HK-2 (cell line): ENCODE results near the gene HDAC5.
A peak's percentile ranks its signal among the peaks of the same experiment; 100 is the strongest.
"Not testable (repeated sequence)": the region's sequence is repeated elsewhere in the genome, so short reads cannot be mapped to it uniquely, and the experiment has no call there.

Experiments
- DNase-seq: peaks from one replicate; pipeline ENCODE4 v3.0.0-alpha.2; 2018; ENCODE audit not compliant: unreplicated experiment

The HDAC5 gene

DNA sequence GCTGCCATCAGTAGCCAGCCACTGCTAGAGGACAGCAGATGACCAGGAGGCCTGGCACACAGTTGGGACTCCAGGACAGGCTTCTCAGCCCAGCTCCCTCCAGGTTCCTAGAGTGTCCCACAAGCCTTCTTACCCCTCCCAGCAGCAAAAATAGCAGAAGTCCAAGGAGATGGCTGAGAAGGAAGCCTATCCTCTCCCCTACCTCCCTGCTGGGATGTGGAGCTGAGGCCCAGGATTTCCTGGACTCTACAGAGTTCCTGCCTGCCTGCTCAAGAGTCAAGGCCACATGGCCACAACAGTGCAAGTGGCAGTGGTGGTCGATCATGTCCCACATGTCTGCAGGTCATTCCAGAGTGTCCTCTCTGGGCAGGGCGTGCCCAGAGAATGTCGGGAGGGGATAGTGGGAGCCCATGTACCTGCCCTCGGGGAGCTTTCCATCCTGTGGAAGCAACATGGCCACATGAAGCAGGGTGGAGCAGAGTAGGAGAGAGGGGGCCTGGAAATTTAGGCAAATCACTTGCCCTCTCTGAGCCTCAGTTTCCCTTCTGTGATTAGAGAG is 10.6 kb upstream of the HDAC5 start:
- DNase-seq: no peak

DNA sequence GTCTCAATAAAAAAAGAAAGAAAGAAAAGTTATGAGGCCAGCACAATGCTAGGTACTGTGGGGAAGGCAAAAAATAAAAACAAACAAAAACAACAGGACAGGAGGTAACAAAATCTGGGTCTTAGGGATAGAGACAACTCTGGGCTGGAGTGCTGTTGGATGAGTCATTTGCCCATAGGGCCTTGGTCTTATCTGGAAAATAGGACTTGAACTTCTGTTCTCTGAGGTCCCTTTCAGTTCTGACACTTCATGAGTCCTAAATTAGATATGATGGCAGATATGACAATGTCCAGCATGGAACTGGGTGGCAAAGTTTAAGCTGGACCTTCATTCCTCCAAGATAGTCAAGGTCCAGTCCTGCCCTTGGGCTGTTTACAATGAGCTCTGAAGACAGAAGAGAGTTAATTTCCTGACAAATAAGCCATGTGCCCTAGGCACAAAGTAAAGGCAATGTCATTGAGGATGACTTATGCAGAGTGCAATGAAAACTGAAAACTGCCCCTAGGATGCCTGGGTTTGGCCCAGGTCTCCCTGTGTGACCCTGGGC is 8.9 kb upstream of the HDAC5 start:
- DNase-seq: no peak

DNA sequence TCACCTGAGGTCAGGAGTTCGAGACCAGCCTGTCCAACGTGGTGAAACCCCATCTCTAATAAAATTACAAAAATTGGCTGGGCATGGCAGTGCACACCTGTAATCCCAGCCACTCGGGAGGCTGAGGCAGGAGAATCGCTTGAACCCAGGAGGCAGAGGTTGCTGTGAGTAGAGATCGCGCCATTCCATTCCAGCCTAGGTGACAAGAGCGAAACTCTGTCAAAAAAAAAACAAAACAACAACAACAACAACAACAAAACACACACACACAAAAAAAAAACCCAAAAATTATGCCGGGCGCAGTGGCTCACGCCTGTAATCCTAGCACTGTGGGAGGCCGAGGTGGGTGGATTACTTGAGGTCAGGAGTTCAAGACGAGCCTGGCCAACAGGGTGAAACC is 7.9 kb upstream of the HDAC5 start:
- not testable (repeated sequence) for DNase-seq

DNA sequence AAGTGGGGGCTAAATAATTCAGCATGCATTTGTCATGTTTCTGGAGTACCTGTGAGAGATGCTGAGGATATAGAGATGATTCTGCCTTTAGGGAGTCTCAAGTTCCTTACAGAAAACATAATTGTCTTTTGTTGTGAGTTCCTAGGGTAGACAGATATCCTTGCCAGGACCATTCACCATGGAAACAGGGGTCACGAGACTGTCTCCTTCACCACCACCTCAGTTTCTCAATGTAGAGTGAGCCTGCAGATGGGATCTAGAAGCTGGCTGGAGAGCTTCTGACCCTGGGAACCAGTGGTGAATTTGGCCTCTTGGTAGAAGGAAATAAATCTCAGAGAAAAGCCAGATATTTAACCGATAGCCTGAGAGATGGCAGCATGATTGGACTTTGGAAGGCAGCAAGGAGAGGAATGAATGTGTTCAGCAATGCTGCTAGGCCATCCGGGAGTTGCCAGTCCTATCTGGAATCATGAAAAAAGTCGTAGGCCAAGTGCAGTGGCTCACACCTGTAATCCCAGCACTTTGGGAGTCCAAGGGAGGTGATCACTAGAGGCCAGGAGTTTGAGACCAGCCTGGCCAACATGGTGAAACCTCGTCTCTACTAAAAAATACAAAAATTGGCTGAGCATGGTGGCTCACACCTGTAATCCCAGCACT is 7.4 kb upstream of the HDAC5 start:
- no peak for DNase-seq

DNA sequence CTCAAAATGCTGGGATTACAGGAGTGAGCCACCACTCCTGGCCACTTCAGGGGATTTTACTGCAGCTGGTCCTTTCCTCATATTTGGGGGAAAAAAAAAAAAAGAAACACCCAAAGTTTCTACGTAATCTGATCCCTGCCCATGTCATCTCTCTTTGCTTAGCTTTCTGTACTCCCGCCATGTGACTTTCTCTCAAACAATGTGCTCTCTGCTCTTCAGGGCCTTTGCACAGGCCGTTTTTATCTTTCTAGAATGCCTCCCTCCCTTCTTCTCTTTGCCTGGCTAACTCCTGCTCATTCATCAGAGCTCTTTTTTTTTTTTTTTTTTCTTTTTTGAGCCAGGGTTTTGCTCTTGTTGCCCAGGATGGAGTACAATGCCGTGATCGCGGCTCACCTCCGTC is 4.9 kb upstream of the HDAC5 start:
- no peak for DNase-seq

DNA sequence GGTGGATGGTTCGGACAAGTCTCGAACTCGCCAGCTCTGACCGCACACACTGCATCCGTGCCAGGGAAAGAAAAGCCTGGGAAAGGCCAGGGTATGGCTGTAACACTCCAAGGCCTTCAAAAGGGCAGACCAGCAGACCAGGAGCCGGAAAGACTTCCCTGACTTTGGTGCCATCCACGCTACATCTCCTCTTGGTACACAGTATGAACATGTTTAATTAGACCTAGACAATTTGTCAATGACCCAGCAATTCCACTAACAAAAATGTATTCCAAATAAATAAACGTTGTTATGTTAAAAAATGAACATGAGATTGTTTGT is 637 bp upstream of the HDAC5 start:
- DNase-seq: no peak

DNA sequence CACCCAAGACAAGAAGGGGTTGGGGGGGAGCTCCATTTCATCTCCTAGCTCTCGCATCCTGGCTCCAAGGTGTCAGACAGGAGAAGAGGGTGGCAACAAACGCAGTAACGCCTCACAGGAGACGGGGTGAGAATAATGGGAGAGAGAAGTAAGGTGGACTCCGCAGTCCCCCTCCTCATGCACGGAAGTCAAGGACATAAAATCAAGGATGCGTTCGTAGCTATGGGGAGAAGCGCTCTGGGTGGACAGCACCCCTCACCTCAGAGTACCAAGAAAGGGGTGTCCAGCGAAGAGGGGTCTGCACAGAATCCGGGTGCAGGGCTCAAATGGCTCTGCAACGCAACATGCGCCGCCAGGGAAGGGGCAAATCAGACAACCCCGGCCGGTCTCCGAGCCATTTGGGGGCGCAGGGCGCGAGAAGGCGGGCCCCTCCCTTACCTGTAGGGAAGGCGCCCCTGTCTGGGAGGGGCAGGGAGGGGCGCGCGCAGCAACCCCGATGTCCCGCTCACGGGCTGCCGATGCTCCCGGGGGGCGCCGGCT is 555 bp downstream of the HDAC5 start:
- DNase-seq: no peak

DNA sequence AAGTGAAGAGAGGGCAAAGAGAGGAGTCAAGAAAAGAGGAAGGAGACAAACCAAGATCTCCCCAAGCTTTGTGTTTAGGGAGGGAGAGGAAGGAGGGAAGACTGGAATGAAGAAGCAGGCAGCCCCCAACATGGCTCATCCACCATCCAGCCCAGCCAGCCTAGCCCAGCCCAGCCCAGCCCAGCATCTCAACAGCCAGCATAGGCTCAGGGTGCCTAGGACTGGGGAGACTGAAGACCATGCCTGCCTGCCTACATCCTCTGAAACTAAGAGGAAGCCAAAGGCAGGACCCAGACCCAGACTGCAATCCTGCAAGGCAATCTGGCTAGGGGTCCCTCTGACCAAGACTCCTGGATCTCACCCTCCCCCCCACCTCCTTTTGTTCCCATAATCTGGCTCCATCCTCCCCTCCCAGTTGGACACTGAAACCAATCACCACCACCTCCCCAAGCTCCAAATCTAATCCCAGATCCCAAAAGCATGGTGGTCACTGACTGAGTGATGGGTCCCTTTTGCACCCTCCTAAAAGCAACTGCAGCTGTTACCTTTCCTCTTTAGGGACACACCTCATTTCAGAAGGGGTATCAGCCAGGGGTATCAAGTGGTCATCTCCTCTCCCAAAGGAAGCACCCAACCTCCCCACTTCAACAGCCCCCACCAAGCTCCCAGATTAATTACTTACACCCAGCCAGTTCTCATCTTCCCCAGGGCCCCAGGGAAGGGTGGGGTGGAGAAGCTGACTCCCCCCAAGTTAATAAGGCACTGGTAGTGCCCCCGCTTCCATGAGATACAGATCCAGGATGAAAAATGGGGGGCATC is 1.2 kb downstream of the HDAC5 start:
- DNase-seq: no peak

DNA sequence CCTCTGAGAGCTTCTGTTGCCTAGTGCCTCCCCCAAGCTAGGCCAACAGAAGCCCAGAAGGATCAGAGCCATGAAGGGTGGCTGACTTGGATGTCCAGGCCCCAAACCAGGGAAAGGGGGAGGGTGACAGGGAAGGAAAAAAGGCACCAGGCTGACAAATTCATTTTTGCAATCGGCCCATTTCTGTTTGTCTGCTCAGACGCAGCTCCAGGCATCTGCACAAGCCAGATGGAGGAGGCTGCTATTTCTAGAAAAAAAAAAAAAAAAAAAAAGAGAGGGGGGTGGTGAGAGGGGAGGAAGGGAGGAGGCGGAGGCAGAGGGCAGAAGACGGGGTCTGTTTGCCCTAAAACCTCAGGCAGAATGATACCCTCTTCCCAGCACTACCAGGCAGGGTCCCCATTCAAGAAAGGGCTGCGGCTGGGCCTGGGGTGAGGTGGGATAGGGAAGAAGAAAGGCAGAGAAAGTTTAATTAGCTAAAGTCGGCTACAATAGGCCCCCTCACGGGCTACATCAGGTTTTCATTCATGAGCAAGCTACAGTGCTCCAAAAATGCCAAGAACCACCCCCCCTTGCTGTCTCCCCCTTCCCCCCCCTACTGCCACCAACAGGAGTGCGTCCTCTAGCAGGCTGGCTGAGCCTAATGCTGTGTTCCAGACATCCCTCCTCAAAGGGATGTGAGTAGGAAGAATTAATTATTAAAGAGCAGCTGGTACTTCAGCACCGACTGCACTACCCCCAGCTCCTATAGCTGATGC is 2.4 kb downstream of the HDAC5 start:
- DNase-seq: no peak

DNA sequence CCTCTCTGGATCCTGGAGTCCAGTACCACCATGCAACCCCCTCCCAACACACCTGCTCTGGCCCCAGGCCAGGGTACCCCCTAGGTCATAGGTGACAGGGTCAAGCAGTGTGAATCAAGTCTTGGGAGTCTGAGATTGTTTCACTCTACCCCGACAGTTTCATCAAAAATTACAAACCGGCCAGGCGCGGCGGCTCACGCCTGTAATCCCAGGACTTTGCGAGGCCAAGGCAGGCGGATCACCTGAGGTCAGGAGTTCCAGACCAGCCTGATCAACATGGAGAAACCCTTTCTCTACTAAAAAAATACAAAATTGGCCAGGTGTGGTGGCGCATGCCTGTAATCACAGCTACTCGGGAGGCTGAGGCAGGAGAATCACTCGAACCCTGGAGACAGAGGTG is 3.2 kb downstream of the HDAC5 start:
- not testable (repeated sequence) for DNase-seq

DNA sequence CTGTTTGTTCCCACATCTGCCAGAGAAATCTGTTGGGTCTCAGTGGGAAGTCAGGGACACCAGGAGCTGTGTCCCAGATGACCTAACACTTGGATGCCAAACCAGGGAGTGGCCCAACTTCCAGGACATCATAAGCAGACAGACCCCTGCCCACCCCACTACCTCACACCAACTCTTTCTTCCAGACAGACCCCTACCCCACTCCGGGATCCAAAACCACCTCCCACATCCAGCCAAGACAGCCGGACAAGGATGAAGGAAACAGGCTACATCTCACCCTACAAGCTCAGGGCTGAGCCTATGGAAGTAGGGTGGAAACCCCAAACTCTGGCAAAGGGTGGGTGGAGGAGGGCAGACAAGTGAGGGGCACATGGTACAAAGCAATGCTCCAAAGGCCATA is 3.6 kb downstream of the HDAC5 start:
- no peak for DNase-seq

DNA sequence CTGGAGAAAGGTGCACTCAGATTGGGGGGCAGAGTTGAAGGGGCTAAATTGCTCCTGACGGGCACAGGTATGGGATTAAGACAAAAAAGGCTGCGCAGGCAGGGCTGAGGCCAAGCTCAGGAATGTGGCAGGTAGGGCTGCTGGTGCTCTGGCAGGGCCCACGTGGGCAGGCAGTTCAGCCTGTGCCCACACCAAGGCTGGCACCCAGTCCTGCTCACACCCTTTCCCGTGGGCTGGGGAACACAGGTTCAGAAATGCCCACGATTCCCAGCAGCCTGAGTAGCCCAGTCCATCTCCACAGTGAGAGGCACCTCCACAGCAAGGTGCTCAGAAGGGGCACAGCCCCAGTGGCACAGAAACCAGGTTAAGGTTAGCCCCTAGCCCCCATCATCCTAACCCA is 4.4 kb downstream of the HDAC5 start:
- no peak for DNase-seq

DNA sequence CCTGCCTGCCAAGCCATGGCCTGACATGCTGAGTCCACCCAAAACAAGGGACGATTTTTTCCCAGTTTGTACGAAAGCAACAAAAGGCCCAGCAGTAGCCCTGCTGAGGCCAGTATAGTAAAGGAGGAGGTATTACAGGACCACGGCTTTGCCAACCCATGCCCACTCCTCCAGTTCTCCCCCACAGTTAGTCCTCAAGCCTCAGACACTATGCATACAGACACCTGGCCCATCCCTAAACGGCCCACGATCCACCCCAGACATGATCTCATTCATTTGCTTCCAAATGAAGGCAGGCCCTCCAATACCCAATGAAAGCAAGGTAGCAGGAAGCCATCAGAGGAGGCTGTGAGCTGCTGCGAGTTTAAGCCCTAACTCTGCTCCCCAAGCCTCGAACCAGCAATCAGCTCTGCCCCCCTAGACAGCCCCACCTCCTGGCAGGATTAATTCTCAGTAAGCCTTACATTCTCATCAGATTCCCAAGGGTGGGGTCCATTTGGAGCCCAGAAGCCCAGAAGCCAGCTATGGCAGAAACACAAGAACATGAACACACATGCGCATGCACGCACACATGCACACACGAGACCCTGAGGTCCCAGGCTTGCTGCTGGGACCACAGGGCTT is 4.9 kb downstream of the HDAC5 start:
- DNase-seq: no peak

DNA sequence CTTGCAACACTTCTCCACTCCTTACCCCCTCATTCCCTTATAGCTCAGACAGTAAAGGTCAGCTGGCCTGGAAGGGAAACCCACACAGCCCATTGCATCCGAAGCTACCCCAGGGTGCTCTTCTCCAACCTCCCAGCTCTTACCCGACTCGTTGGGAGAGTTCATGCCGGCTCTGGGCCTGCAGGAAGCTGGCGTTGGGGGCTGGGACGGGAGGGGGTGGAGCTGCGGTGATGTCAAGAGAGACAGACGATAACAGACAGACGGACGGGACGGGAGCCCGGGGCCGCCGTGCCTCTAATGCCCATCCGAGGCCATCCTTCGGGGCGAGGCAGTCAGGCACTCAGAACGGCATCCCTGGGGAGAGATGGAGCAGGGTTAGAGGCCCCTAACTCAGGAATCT is 6.1 kb downstream of the HDAC5 start:
- DNase-seq: no peak

DNA sequence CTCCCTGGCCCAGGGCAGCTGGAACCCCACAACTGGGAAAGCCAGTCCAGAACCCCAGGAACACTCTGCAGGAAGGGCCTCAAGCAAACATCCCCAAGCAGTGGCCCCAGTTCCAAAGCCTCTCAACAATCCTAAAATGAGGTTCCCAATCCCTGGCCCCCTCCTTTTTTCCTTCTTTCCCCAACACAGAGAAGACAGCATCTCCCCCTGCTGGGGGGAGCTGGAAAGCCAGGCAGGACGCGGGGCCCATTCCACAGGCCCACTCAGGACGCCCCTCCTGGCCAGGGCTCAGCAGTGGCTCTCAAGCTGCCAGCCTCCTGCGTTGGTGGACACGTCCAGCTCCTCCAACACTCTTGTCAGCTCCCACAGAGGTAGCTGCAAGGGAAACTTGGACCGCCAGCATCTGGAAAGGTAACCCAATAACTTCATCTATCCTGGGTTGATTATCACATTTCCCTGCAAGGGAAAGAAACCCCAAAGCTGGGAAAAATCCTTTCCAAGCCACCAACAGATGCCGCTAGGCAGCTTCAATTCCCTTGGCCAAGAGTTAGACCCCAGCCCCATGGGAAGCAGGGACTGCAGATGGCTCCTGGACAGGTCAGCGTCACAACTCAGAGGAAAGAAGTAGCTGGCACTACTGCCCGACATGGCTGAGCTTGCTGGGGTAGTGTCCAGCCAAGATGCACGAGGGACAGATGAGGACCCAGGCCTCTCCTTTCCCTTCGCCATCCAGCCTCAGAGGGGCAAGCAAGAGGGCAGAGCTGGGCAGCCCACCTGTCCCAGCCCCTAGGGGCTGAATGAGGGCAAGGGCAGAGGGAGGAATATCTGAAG is 7.6 kb downstream of the HDAC5 start:
- peak; percentile 38 for DNase-seq

DNA sequence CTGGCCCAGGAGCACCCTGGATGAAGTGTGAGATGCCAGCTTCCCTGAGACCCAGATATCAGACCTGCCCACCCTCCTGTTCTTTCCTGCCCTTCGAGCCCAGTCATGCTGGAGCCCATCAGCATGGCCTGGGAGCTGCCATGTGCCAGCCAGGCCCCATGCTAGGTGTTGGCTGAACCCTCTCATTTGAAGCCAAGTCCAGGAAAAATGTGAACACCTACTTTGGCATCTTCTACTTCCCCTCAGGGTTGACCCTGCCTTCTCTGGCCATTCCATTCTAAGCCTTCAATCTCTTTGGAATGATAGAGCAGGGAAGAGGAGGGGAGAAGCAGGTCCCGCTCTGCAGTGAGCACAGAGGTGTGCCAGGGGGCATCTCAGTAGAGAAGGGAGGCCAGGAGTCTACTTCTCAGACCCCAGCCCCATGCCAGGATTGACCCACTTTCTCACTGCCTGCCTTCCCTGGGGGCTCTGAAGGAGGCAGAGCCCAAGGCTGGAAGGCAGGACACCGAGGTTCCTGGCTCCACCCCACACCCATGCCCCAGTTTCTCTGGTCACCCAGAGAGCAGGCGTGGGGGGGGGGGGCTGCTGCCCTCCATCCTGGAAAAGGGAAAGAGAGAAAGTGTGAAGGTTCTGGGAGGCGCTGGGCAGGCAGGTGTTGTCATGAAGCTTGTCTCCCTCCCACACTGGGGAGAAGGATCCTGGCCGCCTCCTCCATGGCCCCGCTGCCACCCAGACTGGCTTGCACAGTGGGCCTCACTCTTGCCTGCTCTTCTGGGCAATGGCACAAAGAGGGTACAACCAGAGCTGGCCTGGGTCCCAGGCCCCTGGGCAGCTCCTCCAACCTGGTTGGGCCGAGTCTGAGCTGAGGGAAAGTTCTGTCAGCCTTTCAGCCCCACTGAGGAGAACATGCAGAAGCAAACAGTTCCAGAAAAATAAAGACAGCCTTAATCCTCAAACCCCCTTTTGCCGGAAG is 9.3 kb downstream of the HDAC5 start:
- no peak for DNase-seq

DNA sequence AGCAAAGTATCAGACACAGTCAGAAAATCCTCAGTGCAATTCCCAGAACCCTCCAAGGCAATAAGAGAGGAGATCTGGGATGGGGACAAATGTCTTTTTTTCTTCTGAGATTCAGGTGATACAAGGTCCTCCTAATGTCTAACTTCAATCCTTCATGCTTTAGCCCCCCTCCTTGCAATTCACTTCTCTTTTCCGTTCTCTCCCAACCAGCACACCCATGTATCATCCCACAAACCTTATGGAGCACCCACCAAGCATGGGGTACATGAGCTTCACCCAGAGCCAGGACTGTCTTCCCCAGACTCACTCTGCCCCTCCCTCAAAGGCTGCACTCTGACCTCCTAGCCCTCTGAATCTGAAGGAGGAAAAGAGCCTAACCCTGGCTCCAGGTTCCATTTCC is 10.1 kb downstream of the HDAC5 start:
- DNase-seq: no peak

DNA sequence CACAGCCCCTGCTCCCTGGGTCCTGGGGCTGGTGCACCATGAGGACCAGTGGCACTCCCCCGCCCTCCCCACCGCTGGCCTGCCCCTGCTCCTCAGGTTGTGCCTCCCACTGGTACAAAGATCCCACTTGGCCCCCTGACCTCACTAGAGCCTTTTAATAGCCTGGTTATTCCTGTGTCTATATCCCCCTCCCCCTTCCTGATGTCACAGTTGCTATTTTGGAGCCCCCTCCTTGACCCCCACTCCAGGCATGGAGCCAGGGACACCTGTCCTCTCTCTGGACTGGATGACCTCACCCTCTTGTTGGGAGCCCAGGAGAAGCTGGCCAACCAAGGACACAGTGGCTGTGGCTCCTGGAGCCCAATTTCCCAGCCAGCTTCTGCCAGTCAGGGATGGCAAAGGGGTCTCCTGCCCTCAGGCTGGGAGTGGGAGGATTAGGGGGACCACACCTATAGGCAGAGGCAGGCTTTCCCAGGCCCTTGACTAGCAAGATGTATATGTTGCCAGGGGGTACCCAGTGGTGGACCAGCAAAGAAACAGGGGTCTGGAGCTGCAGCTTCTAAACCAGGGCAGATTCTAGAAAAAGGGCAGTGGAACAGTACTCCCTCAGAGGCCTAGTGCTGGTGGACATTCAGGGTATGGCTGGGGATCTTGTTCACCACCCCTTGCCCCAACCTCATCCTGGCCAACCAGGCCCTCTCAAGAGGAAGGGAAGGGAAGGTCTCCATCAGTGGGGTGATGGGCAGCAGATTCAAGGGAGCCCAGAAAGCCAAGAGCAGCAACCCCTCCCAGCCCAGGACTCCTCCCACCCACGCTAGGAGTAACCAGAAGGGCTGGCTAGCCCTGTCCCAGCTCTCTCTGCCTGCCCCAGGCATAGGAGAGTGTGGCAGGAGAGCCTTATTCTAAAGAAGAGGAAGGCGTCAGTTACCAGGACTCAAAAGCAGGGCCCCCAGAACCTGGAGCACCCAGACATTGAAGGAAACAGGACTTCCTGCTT is 10.9 kb downstream of the HDAC5 start:
- DNase-seq: no peak
